ENCODE data around the gene ARL2BP. TPM values are rescaled to one million over a fixed set of nuclear protein-coding genes. Genes with fewer than 3 reads are reported as not detected.

ARL2BP gene
- total and polyA plus RNA-seq, 2 of the 13 experiments (the other 11 are each of a cell fraction or from before 2014, with no cell fraction given) = 64.3 to 67.6 TPM

GRCh38 chr16:57299719-57300386, 54.8 kb downstream of the ARL2BP start (continued):
- TF ChIP-seq ZNF75D (CRISPR knock-in tag; IDR thresholded peaks at IDR 0.05; ENCODE audit: borderline replicate concordance) (no peak), THAP11 (CRISPR knock-in tag; IDR thresholded peaks at IDR 0.05) (peak; percentile 47), NONO (IDR thresholded peaks at IDR 0.05) (no peak), NONO (CRISPR knock-in tag; conservative IDR thresholded peaks at IDR 0.05) (no peak; the same call in 1 of the 2 replicates), NKX3-1 (CRISPR knock-in tag; IDR thresholded peaks at IDR 0.05) (peak; percentile 90), ZFP90 (CRISPR knock-in tag; IDR thresholded peaks at IDR 0.05; ENCODE audit: borderline replicate concordance) (0 out of 2 replicates have a peak, but pooled peaks have one; percentile 21), LBX2 (CRISPR knock-in tag; IDR thresholded peaks at IDR 0.05; ENCODE audit: borderline replicate concordance) (no peak), YEATS2 (CRISPR knock-in tag; IDR thresholded peaks at IDR 0.05; ENCODE audit: borderline replicate concordance) (0 out of 2 replicates have a peak, but pooled peaks have one; percentile 20), TCF7 (IDR thresholded peaks at IDR 0.05; ENCODE audit: low read depth) (no peak), PRDM15 (CRISPR knock-in tag; IDR thresholded peaks at IDR 0.05) (peak; percentile 66), ZNF570 (CRISPR knock-in tag; IDR thresholded peaks at IDR 0.05; ENCODE audit: borderline replicate concordance) (no peak), MED8 (CRISPR knock-in tag; IDR thresholded peaks at IDR 0.05; ENCODE audit: insufficient replicate concordance) (peak; percentile 14), ZNF605 (CRISPR knock-in tag; IDR thresholded peaks at IDR 0.05) (peak; percentile 88), PBX3 (CRISPR knock-in tag; IDR thresholded peaks at IDR 0.05; ENCODE audit: borderline replicate concordance) (peak; percentile 45; the same call in 1 of the 2 replicates), ISL2 (CRISPR knock-in tag; IDR thresholded peaks at IDR 0.05) (peak; percentile 82), SRY (CRISPR knock-in tag; IDR thresholded peaks at IDR 0.05) (no peak; the same call in 1 of the 2 replicates), TRAFD1 (CRISPR knock-in tag; IDR thresholded peaks at IDR 0.05; ENCODE audit: borderline replicate concordance) (no peak), SNRNP70 (IDR thresholded peaks at IDR 0.05; ENCODE audit: low read depth, low read length) (no peak)
